Right lobe of liver (tissue), 4 donors: ENCODE measurements around the gene MXD3.

ENCODE experiments used
- CTCF ChIP-seq, 4 donors: fragments of 200-600 bp in 3 of 4; fragments of 450-650 bp in 1 of 4; IDR thresholded peaks; one replicate each; pipeline versions ENCODE4 v1.5.1 to v1.8.0; 2016 to 2022; ENCODE audit warnings: antibody characterized with exemption in 4 of 4, mild to moderate bottlenecking in 2 of 4
- POLR2A ChIP-seq: fragments of 450-650 bp; IDR thresholded peaks from one replicate; pipeline ENCODE4 v1.6.1; 2017; ENCODE audit warnings: antibody characterized with exemption, mild to moderate bottlenecking
- donor health status: DM: no; HTN: no; CAD: no.
- donor health status: DM: no; HTN: no; CAD: no.
- donor health status: DM: no; HTN: yes; CAD: no.

DNA sequence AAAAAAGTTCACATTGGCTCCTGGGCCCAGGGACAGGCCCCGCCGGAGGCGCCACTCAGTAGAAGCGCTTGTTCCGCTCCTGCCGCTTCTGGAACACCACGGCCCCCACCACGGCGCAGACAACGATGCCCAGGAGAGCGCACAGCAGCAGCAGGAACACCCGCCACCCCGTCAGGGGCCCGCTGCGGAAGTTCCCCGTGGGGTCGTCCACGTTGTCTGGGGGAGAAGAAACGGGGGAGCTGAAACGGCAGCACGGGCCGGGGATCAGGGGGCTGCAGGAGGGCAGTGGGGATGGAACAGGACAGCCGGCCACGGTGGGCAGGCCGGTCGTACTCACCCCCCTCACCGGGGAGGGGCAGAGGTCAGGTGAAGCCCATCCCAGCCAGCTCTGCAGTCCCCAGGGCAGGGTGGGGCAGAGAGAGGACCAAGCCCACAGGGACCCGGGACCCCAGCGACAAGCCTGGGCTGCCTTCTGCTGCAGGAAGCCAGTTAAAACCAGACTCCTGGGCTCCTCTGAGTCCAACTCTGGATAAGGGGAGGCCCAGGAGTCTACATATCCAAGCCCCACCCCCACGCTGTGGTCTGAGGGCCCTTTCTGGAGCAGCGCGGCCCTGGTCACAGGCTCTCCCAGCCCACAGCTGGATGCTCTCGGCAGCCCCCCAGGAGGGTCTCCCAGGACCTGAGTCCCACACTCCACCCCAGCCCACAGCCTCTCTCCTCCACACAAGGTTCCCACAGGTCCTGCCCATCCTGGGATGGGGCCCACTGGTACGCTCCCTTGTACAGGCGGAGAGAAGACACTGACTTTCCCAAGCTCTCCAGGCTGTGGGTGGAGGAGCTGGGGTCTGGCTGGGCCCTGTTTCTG, 20.6 kb upstream of the MXD3 start:
- TF ChIP-seq CTCF (IDR thresholded peaks at IDR 0.05), result no peak
- TF ChIP-seq POLR2A, result no peak
